HG02623 (cell line): ENCODE measurements around the gene AP1G2.
"Not testable (repeated sequence)": the region's sequence is repeated elsewhere in the genome, so short reads cannot be mapped to it uniquely, and the experiment has no call there.

Experiments
- ATAC-seq: cut with Tn5 transposase; IDR thresholded peaks from one replicate; pipeline ENCODE4 v1.9.1; 2021; ENCODE audit warnings: moderate library complexity; ENCODE audit not compliant: unreplicated experiment

AP1G2 gene

DNA sequence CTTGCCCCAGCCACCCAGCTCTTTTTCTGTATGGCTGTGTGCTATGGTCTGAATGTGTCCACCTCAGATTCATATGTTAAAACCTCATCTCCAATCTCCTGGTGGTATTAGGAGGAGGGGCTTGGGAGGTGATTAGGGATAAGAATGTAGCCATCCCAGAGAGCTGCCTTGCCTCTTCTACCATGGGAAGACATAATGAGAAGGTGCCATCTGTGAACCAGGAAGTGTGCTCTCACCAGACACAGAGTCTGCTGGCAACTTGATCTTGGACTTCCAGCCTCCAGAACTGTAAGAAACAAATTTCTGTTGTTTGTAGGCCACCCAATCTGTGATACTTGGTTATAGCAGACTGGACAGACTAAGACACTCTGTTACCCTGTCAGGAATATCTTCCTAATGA lies 33.8 kb upstream of the AP1G2 start:
- ATAC-seq, result no peak

GRCh38 chr14:23600806-23601205 lies 33.2 kb upstream of the AP1G2 start:
- ATAC-seq, result no peak

- no peak for ATAC-seq
Observed at GRCh38 chr14:23600322-23600707, 32.7 kb upstream of the AP1G2 start.

DNA sequence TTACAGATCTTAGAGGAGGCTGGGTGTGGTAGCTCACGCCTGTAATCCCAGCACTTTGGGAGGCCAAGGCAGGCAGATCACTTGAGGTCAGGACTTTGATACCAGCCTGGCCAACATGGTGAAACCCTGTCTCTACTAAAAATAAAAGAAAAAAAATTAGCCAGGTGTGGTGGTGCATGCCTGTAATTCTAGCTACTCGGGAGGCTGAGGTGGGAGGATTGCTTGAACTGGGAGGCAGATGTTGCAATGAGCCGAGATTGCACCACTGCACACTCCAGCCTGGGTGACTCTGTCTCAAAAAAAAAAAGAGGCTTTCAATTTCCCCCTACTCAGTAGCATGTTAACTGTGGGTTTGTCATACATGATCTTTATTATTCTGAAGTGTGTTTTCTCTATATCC lies 26.6 kb upstream of the AP1G2 start:
- ATAC-seq, result not testable (repeated sequence)

GRCh38 chr14:23590198-23590597 lies 22.6 kb upstream of the AP1G2 start:
- ATAC-seq, result no peak

DNA sequence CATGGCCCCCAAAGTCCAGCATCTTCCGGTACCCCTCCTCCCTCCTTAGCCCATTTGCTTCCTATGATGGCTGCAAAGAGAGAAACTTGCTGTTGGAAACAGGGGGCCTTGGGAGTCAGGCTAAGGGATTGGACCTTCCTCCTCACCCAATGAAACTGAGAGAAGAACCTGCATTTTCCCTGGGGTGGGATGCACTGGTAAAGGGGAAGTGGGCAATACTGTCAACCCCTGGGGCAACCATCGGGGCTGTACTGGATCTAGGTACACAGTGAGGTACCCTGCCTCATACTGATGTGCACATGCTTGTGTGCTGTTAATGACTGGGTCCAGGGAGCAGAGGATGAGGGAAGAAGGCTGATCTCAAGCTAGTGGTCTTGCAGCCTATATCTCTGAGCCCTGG lies 22.0 kb upstream of the AP1G2 start:
- ATAC-seq, result no peak

- peak; percentile 91 for ATAC-seq
Observed at GRCh38 chr14:23588884-23589598, 21.4 kb upstream of the AP1G2 start.

- ATAC-seq, result not testable (repeated sequence)
Observed at GRCh38 chr14:23584527-23585203, 17.1 kb upstream of the AP1G2 start.

DNA sequence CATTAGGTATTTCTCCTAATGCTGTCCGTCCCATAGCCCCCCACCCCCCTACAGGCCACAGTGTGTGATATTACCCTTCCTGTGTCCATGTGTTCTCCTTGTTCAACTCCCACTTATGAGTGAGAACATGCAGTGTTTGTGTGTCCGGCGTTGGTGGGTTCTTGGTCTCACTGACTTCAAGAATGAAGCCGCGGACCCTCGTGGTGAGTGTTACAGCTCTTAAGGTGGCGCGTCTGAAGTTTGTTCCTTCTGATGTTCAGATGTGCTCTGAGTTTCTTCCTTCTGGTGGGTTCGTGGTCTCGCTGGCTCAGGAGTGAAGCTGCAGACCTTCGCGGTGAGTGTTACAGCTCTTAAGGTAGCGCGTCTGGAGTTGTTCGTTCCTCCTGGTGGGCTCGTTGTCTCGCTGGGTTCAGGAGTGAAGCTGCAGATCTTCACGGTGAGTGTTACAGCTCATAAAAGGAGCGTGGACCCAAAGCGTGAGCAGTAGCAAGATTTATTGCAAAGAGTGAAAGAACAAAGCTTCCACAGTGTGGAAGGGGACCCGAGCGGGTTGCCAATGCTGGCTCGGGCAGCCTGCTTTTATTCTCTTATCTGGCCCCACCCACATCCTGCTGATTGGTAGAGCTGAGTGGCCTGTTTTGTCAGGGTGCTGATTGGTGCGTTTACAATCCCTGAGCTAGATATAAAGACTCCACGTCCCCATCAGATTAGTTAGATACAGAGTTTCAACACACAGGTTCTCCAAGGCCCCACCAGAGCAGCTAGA lies 16.4 kb upstream of the AP1G2 start:
- not testable (repeated sequence) for ATAC-seq

- no peak for ATAC-seq
Observed at GRCh38 chr14:23582906-23583760, 15.5 kb upstream of the AP1G2 start.

- ATAC-seq, result no peak
Observed at GRCh38 chr14:23580948-23581281, 13.3 kb upstream of the AP1G2 start.

- ATAC-seq, result no peak
Observed at GRCh38 chr14:23580152-23580926, 12.7 kb upstream of the AP1G2 start.

DNA sequence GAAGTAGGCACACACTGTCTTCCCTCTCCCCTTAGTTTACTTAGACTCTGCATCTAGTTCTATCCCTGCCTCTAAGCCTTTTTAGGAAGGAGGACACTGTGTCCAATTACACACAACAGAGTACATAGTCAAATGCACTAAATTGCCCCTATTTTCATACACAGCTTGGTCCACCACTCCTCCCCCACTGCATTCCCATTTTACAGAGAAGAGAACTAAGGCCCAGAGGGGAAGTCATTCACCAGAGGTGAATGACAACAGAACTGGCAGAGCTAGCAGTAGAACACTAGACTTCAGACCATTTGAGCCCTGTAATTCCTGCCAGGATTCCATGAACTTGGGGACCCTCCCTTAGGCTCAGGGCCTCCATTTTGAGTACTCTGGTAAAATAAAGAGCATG lies 12.1 kb upstream of the AP1G2 start:
- no peak for ATAC-seq

- ATAC-seq, result no peak
Observed at GRCh38 chr14:23579311-23579630, 11.7 kb upstream of the AP1G2 start.

DNA sequence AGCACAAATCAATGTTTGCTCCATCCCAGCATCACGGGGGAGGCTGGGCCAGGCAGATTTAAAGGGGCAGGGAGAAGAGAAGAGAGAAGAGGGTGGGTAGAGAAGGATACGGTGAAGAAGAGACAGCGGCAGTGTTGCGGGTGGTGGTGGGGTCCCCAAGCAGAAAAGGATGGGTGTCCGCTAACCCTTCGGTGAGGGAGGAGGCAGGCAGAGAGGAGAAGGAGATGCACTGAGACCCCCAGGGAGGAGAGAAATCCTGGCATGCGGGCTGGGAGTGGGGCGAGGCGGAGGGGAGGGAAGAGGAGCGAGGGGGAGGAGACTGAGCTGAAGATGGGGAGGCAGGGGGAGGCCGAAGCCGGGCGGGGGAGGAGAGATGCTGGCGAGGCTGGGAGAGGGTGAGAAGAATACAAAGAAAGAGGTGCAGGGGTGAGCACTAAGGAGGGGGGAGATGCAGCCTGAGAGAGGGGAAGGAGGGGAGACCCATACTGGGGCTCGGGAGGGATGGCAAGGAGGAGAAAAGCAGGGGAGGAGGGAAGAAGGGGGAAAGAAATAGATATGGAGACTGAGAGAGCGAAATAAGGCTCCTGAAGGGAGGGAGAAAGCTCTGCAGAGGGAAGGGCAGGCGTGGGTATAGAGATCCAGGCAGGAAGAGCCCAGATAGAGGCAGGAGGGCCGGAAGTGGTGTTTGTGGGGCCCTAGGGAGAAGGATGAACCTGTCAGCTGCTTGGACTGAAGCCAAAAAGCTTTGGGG lies 11.1 kb upstream of the AP1G2 start, which contains the start of gene JPH4:
Gene JPH4, minus strand, starts transcription at position 231 of the 751 bp plus-strand sequence. CDS start 1,337 bp downstream, outside the sequence.
- no peak for ATAC-seq

GRCh38 chr14:23577710-23578392 lies 10.3 kb upstream of the AP1G2 start:
- ATAC-seq, result no peak

GRCh38 chr14:23577004-23577681 lies 9.6 kb upstream of the AP1G2 start:
- no peak for ATAC-seq

DNA sequence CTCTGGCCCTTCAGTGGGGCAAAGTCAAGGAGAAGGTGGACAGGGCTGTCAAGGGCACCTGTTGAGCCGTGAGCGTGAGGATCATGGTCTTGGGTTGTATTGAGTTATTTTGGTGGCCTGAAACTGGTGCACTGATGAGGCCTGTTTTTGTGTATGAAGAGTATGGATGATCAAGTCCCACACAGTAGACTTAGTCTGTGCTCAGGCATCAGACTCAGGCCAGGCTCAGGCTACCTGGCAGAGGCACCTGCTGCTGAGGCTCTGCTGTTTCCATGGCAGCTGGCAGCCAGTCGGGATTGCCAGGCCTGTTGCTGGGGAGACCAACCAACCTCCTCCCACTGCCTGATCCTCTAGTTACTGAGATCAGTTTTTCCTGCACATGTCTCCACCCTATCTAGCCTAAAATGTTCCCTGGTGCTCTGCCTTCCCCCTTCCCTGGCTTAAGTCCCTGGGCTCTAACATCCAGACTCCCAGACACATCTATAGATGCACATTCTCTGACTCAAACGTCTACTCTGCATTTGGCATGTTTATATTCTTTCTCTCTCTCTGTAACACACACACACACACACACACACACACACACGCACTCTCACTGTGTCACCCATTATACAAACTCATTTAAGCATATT lies 5.9 kb upstream of the AP1G2 start:
- ATAC-seq, result no peak
